Right kidney (tissue), 9 donors: ENCODE measurements around the gene DPM3.
"Not testable (repeated sequence)": the region's sequence is repeated elsewhere in the genome, so short reads cannot be mapped to it uniquely, and the experiment has no call there.

Experiments used
- DNase-seq: peaks from one replicate; pipeline ENCODE4 v3.0.0-alpha.2; 2016
- long read RNA-seq, 8 donors: transcript quantifications; one replicate each; lab custom pipeline, GENCODE V29; 2026

Gene DPM3
- long read RNA-seq, donor 1, transcript DPM3-201 (2 exons, 486 nt), result minor isoform, 12 of 114 reads
- long read RNA-seq, donor 1, transcript DPM3-203 (2 exons, 409 nt), result major isoform, 57 of 114 reads
- long read RNA-seq, donor 1, transcript DPM3-202 (1 exons, 517 nt), result minor isoform, 45 of 114 reads
- long read RNA-seq, donor 1, partial matches to known transcripts, result 0 of 114 reads
- long read RNA-seq, donor 1, other reads (novel, unspliced or antisense), result 0 of 114 reads
- long read RNA-seq, donor 2, transcript DPM3-203 (2 exons, 409 nt), result major isoform, 41 of 77 reads
- long read RNA-seq, donor 2, transcript DPM3-202 (1 exons, 517 nt), result minor isoform, 25 of 77 reads
- long read RNA-seq, donor 2, transcript DPM3-201 (2 exons, 486 nt), result minor isoform, 11 of 77 reads
- long read RNA-seq, donor 2, partial matches to known transcripts, result 0 of 77 reads
- long read RNA-seq, donor 2, other reads (novel, unspliced or antisense), result 0 of 77 reads
- long read RNA-seq, donor 3, transcript DPM3-202 (1 exons, 517 nt), result minor isoform, 18 of 42 reads
- long read RNA-seq, donor 3, transcript DPM3-203 (2 exons, 409 nt), result major isoform, 22 of 42 reads
- long read RNA-seq, donor 3, partial matches to known transcripts, result 0 of 42 reads
- long read RNA-seq, donor 3, other reads (novel, unspliced or antisense), result 0 of 42 reads
- long read RNA-seq, donor 4, transcript DPM3-202 (1 exons, 517 nt), result minor isoform, 17 of 58 reads
- long read RNA-seq, donor 4, transcript DPM3-201 (2 exons, 486 nt), result minor isoform, 10 of 58 reads
- long read RNA-seq, donor 4, transcript DPM3-203 (2 exons, 409 nt), result major isoform, 31 of 58 reads
- long read RNA-seq, donor 4, partial matches to known transcripts, result 0 of 58 reads
- long read RNA-seq, donor 4, other reads (novel, unspliced or antisense), result 0 of 58 reads
- long read RNA-seq, donor 5, transcript DPM3-201 (2 exons, 486 nt), result minor isoform, 10 of 79 reads
- long read RNA-seq, donor 5, transcript DPM3-202 (1 exons, 517 nt), result minor isoform, 27 of 79 reads
- long read RNA-seq, donor 5, transcript DPM3-203 (2 exons, 409 nt), result major isoform, 42 of 79 reads
- long read RNA-seq, donor 5, partial matches to known transcripts, result 0 of 79 reads
- long read RNA-seq, donor 5, other reads (novel, unspliced or antisense), result 0 of 79 reads
- long read RNA-seq, donor 6, transcript DPM3-202 (1 exons, 517 nt), result minor isoform, 30 of 68 reads
- long read RNA-seq, donor 6, transcript DPM3-203 (2 exons, 409 nt), result major isoform, 35 of 68 reads
- long read RNA-seq, donor 6, partial matches to known transcripts, result 0 of 68 reads
- long read RNA-seq, donor 6, other reads (novel, unspliced or antisense), result 0 of 68 reads
- long read RNA-seq, donor 7, transcript DPM3-202 (1 exons, 517 nt), result minor isoform, 32 of 86 reads
- long read RNA-seq, donor 7, transcript DPM3-201 (2 exons, 486 nt), result minor isoform, 7 of 86 reads
- long read RNA-seq, donor 7, transcript DPM3-203 (2 exons, 409 nt), result major isoform, 47 of 86 reads
- long read RNA-seq, donor 7, partial matches to known transcripts, result 0 of 86 reads
- long read RNA-seq, donor 7, other reads (novel, unspliced or antisense), result 0 of 86 reads
- long read RNA-seq, donor 8, transcript DPM3-202 (1 exons, 517 nt), result minor isoform, 22 of 68 reads
- long read RNA-seq, donor 8, transcript DPM3-203 (2 exons, 409 nt), result major isoform, 36 of 68 reads
- long read RNA-seq, donor 8, transcript DPM3-201 (2 exons, 486 nt), result minor isoform, 10 of 68 reads
- long read RNA-seq, donor 8, partial matches to known transcripts, result 0 of 68 reads
- long read RNA-seq, donor 8, other reads (novel, unspliced or antisense), result 0 of 68 reads

GRCh38 chr1:155139895-155140629, at the start of gene DPM3:
Gene DPM3 (minus strand): TSS chr1:155140531. CDS start chr1:155140240, 291 bp downstream.
- peak; percentile 85 for DNase-seq

- DNase-seq, result not testable (repeated sequence)
These were observed 49.6 kb upstream of the DPM3 start for GRCh38 chr1:155189926-155190325.

GRCh38 chr1:155188268-155188667, 47.9 kb upstream of the DPM3 start:
- no peak for DNase-seq

- DNase-seq, result no peak
These were observed 47.1 kb upstream of the DPM3 start for GRCh38 chr1:155187456-155187891.

GRCh38 chr1:155186794-155187455, 46.6 kb upstream of the DPM3 start:
- no peak for DNase-seq

GRCh38 chr1:155186067-155186793, 45.9 kb upstream of the DPM3 start:
- DNase-seq, result peak; percentile 67

- DNase-seq, result no peak
These were observed 45.4 kb upstream of the DPM3 start for GRCh38 chr1:155185783-155186066.

GRCh38 chr1:155184835-155185782, 44.8 kb upstream of the DPM3 start:
- peak; percentile 56 for DNase-seq

- DNase-seq, result no peak
These were observed 44.0 kb upstream of the DPM3 start for GRCh38 chr1:155184351-155184811.

GRCh38 chr1:155183775-155184221, 43.5 kb upstream of the DPM3 start:
- DNase-seq, result no peak

GRCh38 chr1:155182052-155182550, 41.8 kb upstream of the DPM3 start:
- no peak for DNase-seq

- DNase-seq, result no peak
These were observed 41.2 kb upstream of the DPM3 start for GRCh38 chr1:155181371-155182051.

- no peak for DNase-seq
These were observed 39.0 kb upstream of the DPM3 start for GRCh38 chr1:155179112-155180031.

- DNase-seq, result no peak
These were observed 38.2 kb upstream of the DPM3 start for GRCh38 chr1:155178441-155179111.

- no peak for DNase-seq
These were observed 37.6 kb upstream of the DPM3 start for GRCh38 chr1:155177918-155178281.
